GM19324 (cell line): ENCODE results near the gene KRT1.

Source experiments
- ATAC-seq: cut with Tn5 transposase; IDR thresholded peaks from one replicate; pipeline ENCODE4 v1.9.1; 2021; ENCODE audit warnings: mild to moderate bottlenecking, moderate library complexity; ENCODE audit not compliant: unreplicated experiment, low FRiP score

Gene KRT1

GRCh38 chr12:52662918-52663229 is 17.3 kb downstream of the KRT1 start:
- ATAC-seq: no peak

- ATAC-seq: no peak
These were observed 17.9 kb downstream of the KRT1 start for GRCh38 chr12:52662093-52662917.

- ATAC-seq: no peak
These were observed 18.5 kb downstream of the KRT1 start for GRCh38 chr12:52661668-52662067.

GRCh38 chr12:52660934-52661499 is 19.2 kb downstream of the KRT1 start:
- no peak for ATAC-seq

GRCh38 chr12:52659951-52660350 is 20.3 kb downstream of the KRT1 start:
- no peak for ATAC-seq

- no peak for ATAC-seq
These were observed 20.8 kb downstream of the KRT1 start for GRCh38 chr12:52659395-52659794.

GRCh38 chr12:52658196-52658595 is 22.0 kb downstream of the KRT1 start:
- ATAC-seq: no peak

- ATAC-seq: no peak
These were observed 22.8 kb downstream of the KRT1 start for GRCh38 chr12:52657250-52657902.

GRCh38 chr12:52656616-52657015 is 23.6 kb downstream of the KRT1 start:
- no peak for ATAC-seq

GRCh38 chr12:52655720-52656124 is 24.5 kb downstream of the KRT1 start:
- no peak for ATAC-seq

- ATAC-seq: no peak
These were observed 25.0 kb downstream of the KRT1 start for GRCh38 chr12:52655251-52655650.

GRCh38 chr12:52651726-52652261 is 28.4 kb downstream of the KRT1 start, which contains the start of gene KRT2:
TSS of gene KRT2 (minus strand) at chr12:52652211. CDS start at chr12:52652142, 69 bp downstream.
- ATAC-seq: no peak

- no peak for ATAC-seq
These were observed 29.6 kb downstream of the KRT1 start for GRCh38 chr12:52650520-52651081.

GRCh38 chr12:52649066-52649465 is 31.1 kb downstream of the KRT1 start:
- no peak for ATAC-seq

GRCh38 chr12:52648012-52648550 is 32.1 kb downstream of the KRT1 start:
- ATAC-seq: no peak

- no peak for ATAC-seq
These were observed 32.6 kb downstream of the KRT1 start for GRCh38 chr12:52647601-52648000.

GRCh38 chr12:52646613-52647012 is 33.6 kb downstream of the KRT1 start:
- no peak for ATAC-seq

GRCh38 chr12:52645982-52646381 is 34.2 kb downstream of the KRT1 start:
- ATAC-seq: no peak

GRCh38 chr12:52645120-52645761 is 35.0 kb downstream of the KRT1 start:
- no peak for ATAC-seq

GRCh38 chr12:52644078-52644415 is 36.2 kb downstream of the KRT1 start:
- ATAC-seq: no peak
